Measurements from ENCODE around the gene DNAJC18.
"Not testable (repeated sequence)": the region's sequence is repeated elsewhere in the genome, so short reads cannot be mapped to it uniquely, and the experiment has no call there.

Gene DNAJC18

DNA sequence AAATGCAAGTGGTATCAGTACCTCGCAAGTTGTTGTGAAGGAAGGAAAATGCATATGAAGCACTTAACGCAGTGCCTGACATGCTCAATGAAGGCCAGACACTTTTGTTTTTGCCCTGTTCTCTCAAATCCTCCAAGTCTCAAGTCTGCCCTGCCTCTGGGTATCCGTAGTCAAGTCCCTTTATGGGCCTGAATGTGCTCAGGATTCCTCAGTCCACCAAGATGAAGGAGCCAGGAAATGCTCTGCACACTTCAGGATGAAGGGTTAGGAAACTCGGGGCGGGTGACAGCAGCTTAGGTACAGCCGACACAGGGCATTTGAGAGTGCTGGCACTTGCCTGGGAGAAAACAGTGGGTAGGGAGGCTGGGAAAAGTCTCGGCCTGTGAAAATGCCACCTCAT lies 21.9 kb upstream of the DNAJC18 start:
- DNase-seq (ENCODE audit: low read depth) = no peak

- DNase-seq (ENCODE audit: low read depth) = no peak
Measured at GRCh38 chr5:139460455-139460854, 21.1 kb upstream of the DNAJC18 start.

- DNase-seq (ENCODE audit: low read depth) = no peak
Measured at GRCh38 chr5:139459451-139459934, 20.2 kb upstream of the DNAJC18 start.

DNA sequence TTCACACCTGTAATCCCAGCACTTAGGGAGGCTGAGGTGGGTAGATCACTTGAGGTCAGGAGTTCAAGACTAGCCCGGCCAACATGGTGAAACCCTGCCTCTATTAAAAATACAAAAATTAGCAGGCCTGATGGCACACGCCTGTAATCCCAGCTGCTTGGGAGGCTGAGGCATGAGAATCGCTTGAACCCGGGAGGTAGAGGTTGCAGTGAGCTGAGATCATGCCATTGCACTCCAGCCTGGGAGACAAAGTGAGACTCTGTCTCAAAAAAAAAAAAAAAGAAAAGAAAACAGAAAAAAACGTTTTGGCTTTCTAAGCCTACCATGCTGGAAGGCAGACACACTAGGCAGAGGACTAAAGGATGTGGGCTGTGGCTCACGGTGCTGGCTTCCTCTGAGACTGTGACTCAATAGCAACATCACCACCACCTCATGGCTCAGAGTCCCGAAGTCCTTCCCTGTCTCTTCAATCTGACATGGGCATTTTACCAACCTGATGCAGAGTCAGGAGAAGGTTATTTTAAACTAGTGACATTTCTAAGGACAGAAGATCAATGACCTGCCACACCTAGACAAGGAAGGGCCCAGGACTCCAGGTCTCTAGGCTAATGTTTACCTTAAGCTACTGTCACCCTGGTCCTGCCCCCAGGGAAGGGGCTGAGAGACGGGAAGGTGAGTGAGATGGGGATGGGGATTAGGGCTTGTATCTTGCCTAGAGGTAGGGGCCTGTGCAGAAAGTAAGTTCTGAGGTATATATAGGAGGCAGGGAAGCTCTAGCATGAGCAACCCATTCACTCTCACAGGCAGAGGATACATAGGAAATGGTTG lies 19.5 kb upstream of the DNAJC18 start:
- DNase-seq (ENCODE audit: low read depth) = peak; percentile 94

DNA sequence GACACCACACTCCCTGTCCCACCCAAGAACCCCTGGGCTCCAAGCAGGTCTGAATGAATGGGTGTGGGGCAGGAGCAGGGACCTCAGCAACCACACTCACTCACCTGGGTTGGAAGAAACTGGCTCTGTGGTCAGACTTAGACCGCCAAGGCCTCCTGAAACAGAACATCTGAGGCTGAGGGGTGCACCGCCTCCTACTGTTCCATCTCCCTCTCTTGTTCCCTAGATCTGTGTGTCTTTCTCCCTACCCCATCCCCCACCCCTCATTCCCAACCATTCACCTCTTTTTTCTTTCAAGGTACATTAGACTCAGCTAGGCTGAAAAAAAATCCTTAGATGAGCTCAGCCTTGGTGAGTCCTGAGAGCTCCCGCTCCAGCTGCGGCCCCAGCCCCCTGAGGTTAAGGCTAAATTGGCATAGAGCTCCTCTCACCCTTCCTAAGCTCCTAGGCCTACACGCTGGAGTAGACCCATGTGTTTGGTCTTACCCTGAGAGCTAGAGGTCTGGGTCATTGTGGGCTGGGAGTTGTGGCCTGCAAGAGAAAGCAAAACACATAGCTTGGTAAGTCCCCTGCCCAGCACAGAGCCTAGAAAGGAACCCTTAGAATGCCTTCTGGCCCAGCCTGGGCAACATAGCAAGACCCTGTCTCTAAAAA lies 18.5 kb upstream of the DNAJC18 start:
- no peak for DNase-seq (ENCODE audit: low read depth)

DNA sequence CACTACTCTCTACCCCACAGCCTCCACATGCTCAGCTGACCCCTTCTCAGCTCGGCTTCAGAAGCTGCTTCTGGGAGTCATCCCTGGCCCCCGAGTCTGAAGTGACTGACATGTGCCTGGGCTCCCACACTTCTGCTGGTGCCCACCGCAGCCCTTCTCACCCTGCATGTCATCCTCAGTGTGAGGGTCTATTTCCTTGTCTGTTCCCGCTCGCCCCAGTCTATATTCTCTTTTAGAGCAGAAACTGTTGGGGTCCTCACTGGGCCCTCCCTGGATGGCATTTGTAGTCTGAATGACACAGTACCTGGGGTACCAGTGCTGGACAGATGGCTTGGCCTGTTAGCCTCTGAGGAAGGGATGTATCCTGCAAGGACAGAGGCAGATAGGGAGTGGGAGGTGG lies 17.9 kb upstream of the DNAJC18 start:
- no peak for DNase-seq (ENCODE audit: low read depth)

DNA sequence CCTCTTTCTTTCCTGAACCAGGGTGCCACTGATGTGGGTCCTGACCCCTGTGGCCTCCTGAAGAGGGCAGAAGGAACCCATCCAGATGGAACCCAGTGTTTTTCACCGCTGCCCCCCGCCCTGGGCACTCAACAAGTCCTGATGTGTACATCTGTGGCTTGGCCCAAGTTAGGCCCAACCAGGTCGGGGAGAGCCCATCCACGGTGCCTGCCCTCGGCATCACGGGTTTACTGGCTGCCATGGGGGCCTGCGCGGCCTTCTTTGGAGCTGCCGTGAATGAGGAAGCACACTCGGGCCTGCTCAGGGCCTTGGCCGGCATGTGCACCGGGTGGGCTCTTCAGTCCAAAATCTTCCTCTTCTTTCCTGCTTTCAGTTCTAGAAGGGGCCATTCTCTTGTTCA lies 17.5 kb upstream of the DNAJC18 start:
- no peak for DNase-seq (ENCODE audit: low read depth)

- DNase-seq (ENCODE audit: low read depth) = no peak
Measured at GRCh38 chr5:139454568-139455290, 15.4 kb upstream of the DNAJC18 start.

- DNase-seq (ENCODE audit: low read depth) = no peak
Measured at GRCh38 chr5:139453683-139454567, 14.6 kb upstream of the DNAJC18 start.

- DNase-seq (ENCODE audit: low read depth) = no peak
Measured at GRCh38 chr5:139451878-139452660, 12.7 kb upstream of the DNAJC18 start.

DNA sequence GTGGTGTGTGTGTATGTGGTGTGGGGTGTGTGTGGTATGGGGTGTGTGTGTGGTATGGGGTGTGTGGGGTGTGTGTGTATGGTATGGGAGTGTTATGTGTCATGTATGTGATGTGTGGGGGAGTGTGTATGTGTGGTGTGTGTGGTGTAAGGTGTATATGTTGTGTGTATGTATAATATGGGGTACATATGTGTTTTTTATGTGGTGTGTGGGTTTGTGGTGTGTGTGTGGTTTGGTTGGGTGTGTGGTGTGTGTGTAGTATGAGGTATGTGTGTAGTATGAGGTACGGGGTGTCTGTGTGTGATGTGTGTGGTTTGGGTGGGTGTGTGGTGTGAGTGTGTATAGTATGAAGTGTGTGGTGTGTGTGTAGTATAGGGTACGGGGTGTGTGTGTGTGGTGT lies 11.9 kb upstream of the DNAJC18 start:
- DNase-seq (ENCODE audit: low read depth) = no peak

GRCh38 chr5:139446956-139447779 lies 7.8 kb upstream of the DNAJC18 start:
- DNase-seq (ENCODE audit: low read depth) = peak; percentile 19

DNA sequence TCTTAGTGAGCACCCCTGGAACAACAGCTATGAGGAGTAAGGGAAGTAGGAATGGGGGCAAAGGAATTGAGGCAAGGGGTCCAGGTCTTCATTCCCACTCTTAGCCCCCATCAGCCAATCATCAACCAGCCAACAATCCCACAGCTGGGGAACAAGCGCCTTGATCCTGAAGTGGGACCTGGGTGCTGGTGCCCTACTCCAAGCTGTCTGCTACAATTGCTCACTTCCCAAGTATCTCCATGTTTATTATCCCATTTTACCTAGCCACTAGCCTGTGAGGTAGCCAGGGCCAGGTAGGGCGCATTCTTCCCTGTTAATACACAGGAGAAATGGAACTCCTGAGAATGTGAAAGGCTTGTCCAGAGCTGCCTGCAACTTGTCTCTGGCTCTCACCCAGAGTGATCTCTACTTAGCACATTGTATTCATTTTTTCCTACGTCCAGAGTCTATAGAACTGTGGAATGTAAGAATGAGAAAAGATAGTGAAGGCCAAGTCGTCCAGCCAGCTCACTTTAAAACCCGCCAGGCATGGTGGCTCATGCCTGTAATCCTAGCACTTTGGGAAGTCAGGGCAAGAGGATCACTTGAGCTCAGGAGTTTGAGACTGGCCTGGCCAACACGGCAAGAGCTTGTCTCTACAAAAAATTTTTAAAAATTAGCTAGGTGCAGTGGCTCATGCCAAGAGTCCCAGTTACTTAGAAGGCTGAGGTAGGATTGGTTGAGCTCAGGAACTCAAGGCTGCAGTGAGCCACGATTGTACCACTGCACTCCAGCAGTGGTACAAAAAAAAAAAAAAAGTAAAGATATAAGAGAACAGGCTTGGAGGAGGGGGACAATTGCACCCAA lies 6.2 kb upstream of the DNAJC18 start:
- DNase-seq (ENCODE audit: low read depth) = no peak

DNA sequence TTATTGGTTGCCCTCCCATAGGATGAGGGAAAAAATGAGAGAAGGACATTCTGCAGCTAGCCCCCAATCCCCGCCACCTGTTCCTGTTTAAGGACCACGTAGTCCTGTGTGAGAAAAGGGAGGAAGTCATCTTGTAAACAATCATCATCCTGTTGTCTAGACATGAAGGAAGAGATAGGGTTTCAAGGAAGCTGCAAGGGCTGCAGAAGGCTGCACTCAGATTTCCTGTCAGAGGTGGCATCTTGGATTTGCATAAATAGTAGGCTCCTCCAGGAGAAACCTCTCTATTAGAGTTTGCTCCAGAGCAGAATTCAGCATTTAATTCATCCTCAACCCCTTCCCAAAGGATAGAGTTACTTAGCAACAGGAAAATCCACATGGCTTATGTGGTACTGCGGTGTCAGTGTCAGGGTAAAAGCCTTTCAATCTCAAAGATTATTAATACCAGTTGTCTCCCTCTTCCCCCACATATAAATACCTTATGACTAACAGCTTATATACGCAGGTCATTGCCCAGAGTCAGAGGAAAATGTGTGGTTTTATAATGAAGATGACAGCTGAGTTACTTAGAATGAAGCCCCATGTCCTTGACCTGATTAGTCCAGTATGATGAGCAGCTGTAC lies 4.6 kb upstream of the DNAJC18 start:
- DNase-seq (ENCODE audit: low read depth) = peak; percentile 88

DNA sequence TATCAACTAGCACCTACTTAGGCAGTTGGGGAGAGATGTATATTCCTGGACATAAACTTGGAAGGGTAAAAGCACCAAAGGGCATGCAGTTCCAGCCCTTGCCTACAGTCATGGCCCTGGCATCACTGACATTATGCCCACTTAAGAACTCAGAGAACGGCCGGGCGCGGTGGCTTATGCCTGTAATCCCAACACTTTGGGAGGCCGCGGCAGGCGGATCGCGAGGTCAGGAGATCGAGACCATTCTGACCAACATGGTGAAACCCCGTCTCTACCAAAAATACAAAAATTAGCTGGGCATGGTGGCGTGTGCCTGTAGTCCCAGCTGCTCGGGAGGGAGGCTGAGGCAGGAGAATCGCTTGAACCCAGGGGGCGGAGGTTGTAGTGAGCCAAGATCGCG lies 1.1 kb upstream of the DNAJC18 start:
- not testable (repeated sequence) for DNase-seq (ENCODE audit: low read depth)

GRCh38 chr5:139438707-139439012 lies 665 bp downstream of the DNAJC18 start:
- no peak for DNase-seq (ENCODE audit: low read depth)

DNA sequence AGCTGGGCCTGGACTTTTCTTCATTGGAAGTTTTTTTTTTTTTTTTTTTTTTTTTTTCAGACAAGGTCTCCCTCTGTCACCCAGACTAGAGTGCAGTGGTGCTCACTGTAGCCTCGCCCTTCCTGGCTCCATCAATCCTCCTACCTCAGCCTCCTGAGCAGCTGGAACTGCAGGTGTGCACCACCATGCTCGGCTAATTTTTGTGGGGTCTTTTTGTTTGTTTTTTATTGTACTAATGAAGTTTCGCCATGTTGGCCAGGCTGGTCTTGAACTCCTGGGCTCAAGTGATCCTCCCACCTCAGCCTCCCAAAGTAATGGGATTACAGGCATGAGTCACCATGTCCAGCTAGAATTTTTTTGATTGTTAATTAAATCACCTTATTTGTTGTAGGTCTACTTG lies 3.6 kb downstream of the DNAJC18 start:
- no peak for DNase-seq (ENCODE audit: low read depth)

- DNase-seq (ENCODE audit: low read depth) = peak; percentile 36
Measured at GRCh38 chr5:139431706-139432105, 7.6 kb downstream of the DNAJC18 start.

- no peak for DNase-seq (ENCODE audit: low read depth)
Measured at GRCh38 chr5:139430015-139430414, 9.3 kb downstream of the DNAJC18 start.
